Fibroblast of skin of back (primary cell): ENCODE results near the gene SDHAF2. TPM values are rescaled to one million over a fixed set of nuclear protein-coding genes. Genes with fewer than 3 reads are reported as not detected.
A peak's percentile ranks its signal among the peaks of the same experiment; 100 is the strongest.
"Not testable (repeated sequence)": the region's sequence is repeated elsewhere in the genome, so short reads cannot be mapped to it uniquely, and the experiment has no call there.

Experiments used
- DNase-seq: peaks from one replicate; pipeline ENCODE4 v3.0.0-alpha.2; 2013
- polyA plus RNA-seq, 2 experiments: library from polyadenylated mRNA; unstranded; fragments of 120-200 nt; gene quantifications; one replicate each; pipeline ENCODE4 v1.2.1, GENCODE V29; 2013; ENCODE audit not compliant: insufficient read length in 2 of 2

Gene SDHAF2
- polyA plus RNA-seq (2013, experiment 1 of 2; ENCODE audit: insufficient read length) = 33.7 TPM
- 27.6 TPM for polyA plus RNA-seq (2013, experiment 2 of 2; ENCODE audit: insufficient read length)

- peak; percentile 96 for DNase-seq
Observed at GRCh38 chr11:61429691-61430582, at the start of gene SDHAF2, which contains the start of gene CPSF7. SDHAF2 (plus strand) TSS chr11:61430124; CDS start chr11:61430147, 23 bp downstream. CPSF7 (minus strand) TSS chr11:61429975; CDS start chr11:61429235, 740 bp downstream.

- no peak for DNase-seq
Observed at GRCh38 chr11:61380884-61381283, 49.0 kb upstream of the SDHAF2 start.

- not testable (repeated sequence) for DNase-seq
Observed at GRCh38 chr11:61383859-61384258, 46.1 kb upstream of the SDHAF2 start.

GRCh38 chr11:61384271-61385242 lies 45.4 kb upstream of the SDHAF2 start:
- DNase-seq = peak; percentile 17

- no peak for DNase-seq
Observed at GRCh38 chr11:61390161-61390560, 39.8 kb upstream of the SDHAF2 start.

GRCh38 chr11:61392981-61393595 lies 36.8 kb upstream of the SDHAF2 start:
- peak; percentile 35 for DNase-seq

GRCh38 chr11:61401173-61401572 lies 28.8 kb upstream of the SDHAF2 start:
- no peak for DNase-seq

GRCh38 chr11:61401573-61401972 lies 28.4 kb upstream of the SDHAF2 start:
- DNase-seq = no peak

GRCh38 chr11:61403658-61404057 lies 26.3 kb upstream of the SDHAF2 start:
- DNase-seq = no peak

- no peak for DNase-seq
Observed at GRCh38 chr11:61404103-61404502, 25.8 kb upstream of the SDHAF2 start.

- DNase-seq = peak; percentile 16
Observed at GRCh38 chr11:61404641-61405040, 25.3 kb upstream of the SDHAF2 start.

GRCh38 chr11:61406067-61406466 lies 23.9 kb upstream of the SDHAF2 start:
- DNase-seq = no peak

- DNase-seq = no peak
Observed at GRCh38 chr11:61406991-61407728, 22.8 kb upstream of the SDHAF2 start.

- no peak for DNase-seq
Observed at GRCh38 chr11:61411589-61411988, 18.3 kb upstream of the SDHAF2 start.

- no peak for DNase-seq
Observed at GRCh38 chr11:61413496-61413895, 16.4 kb upstream of the SDHAF2 start.

- no peak for DNase-seq
Observed at GRCh38 chr11:61414547-61414946, 15.4 kb upstream of the SDHAF2 start.

- no peak for DNase-seq
Observed at GRCh38 chr11:61415381-61415780, 14.5 kb upstream of the SDHAF2 start.

GRCh38 chr11:61416941-61417340 lies 13.0 kb upstream of the SDHAF2 start:
- DNase-seq = no peak

- DNase-seq = no peak
Observed at GRCh38 chr11:61417670-61418069, 12.3 kb upstream of the SDHAF2 start.

- no peak for DNase-seq
Observed at GRCh38 chr11:61418136-61418535, 11.8 kb upstream of the SDHAF2 start.

- DNase-seq = no peak
Observed at GRCh38 chr11:61422226-61422625, 7.7 kb upstream of the SDHAF2 start.
